HepG2 (cell line): ENCODE data around the gene ADI1. TPM values are rescaled to one million over a fixed set of nuclear protein-coding genes. Genes with fewer than 3 reads are reported as not detected.

ENCODE experiments used
- BHLHE40 ChIP-seq: IDR thresholded peaks from 2 replicates; pipeline ENCODE4 v1.6.1; 2011; ENCODE audit warnings: low read length, improper control_type of control experiment
- FOXA3 ChIP-seq: IDR thresholded peaks from 2 replicates; pipeline ENCODE4 v1.6.1; 2016; ENCODE audit warnings: missing genetic modification reagents, missing compliant biosample characterization
- HNRNPUL1 ChIP-seq: fragments of 200-400 bp; formaldehyde crosslinking; IDR thresholded peaks from 2 replicates; pipeline ENCODE4 v1.6.1; 2017; ENCODE audit warnings: low read depth, mild to moderate bottlenecking, low read length, moderate library complexity
- KDM5A ChIP-seq: fragments of 200-600 bp; sonication (generic); IDR thresholded peaks from 2 replicates; pipeline ENCODE4 v1.7.0; 2018; ENCODE audit warnings: antibody characterized with exemption, mild to moderate bottlenecking, low read length, borderline replicate concordance
- KLF16 ChIP-seq, 2 experiments: sonication (generic) in 1 of 2; formaldehyde crosslinking in 1 of 2; IDR thresholded peaks; 2 replicates each; pipeline versions ENCODE4 v1.6.1 to v1.8.0; 2016 to 2023; ENCODE audit warnings: missing genetic modification reagents in 2 of 2, missing compliant biosample characterization in 1 of 2
- MBNL3 ChIP-seq: fragments of 250-450 bp; sonication (Bioruptor Pico); conservative IDR thresholded peaks from 2 replicates; pipeline ENCODE4 v1.8.0; 2022; ENCODE audit warnings: mild to moderate bottlenecking, inconsistent platforms
- MEIS1 ChIP-seq: sonication (generic); formaldehyde crosslinking; IDR thresholded peaks from 2 replicates; pipeline ENCODE4 v1.9.0; 2021; ENCODE audit warnings: mild to moderate bottlenecking, missing genetic modification reagents, moderate library complexity, borderline replicate concordance
- NBN ChIP-seq: fragments of 450-650 bp; conservative IDR thresholded peaks from 2 replicates; pipeline ENCODE4 v1.6.1; 2017
- NFE2L2 ChIP-seq: fragments of 150-350 bp; IDR thresholded peaks from 2 replicates; pipeline ENCODE4 v1.6.1; 2014; ENCODE audit warnings: low read length
- NFYC ChIP-seq: IDR thresholded peaks from 2 replicates; pipeline ENCODE4 v1.6.1; 2016; ENCODE audit warnings: missing genetic modification reagents, missing compliant biosample characterization
- PRPF4 ChIP-seq: fragments of 200-400 bp; formaldehyde crosslinking; IDR thresholded peaks from 2 replicates; pipeline ENCODE4 v1.6.1; 2016; ENCODE audit warnings: low read length, low read depth; ENCODE audit not compliant: poor library complexity, severe bottlenecking
- RARG ChIP-seq: sonication (generic); formaldehyde crosslinking; IDR thresholded peaks from 2 replicates; pipeline ENCODE4 v1.4.0; 2020; ENCODE audit warnings: low read depth, mild to moderate bottlenecking, missing genetic modification reagents
- RFXANK ChIP-seq: IDR thresholded peaks from 2 replicates; pipeline ENCODE4 v1.6.1; 2016
- SATB2 ChIP-seq: sonication (generic); formaldehyde crosslinking; IDR thresholded peaks from 2 replicates; pipeline ENCODE4 v1.5.0; 2020; ENCODE audit warnings: missing genetic modification reagents
- SRSF9 ChIP-seq: fragments of 200-400 bp; formaldehyde crosslinking; IDR thresholded peaks from 2 replicates; pipeline ENCODE4 v1.6.1; 2018; ENCODE audit warnings: borderline replicate concordance, mild to moderate bottlenecking, low read depth, low read length; ENCODE audit not compliant: insufficient read depth, poor library complexity, severe bottlenecking
- TBP ChIP-seq: sonication (generic); formaldehyde crosslinking; IDR thresholded peaks from 2 replicates; pipeline ENCODE4 v1.5.0; 2020; ENCODE audit warnings: missing genetic modification reagents
- TBX3 ChIP-seq: fragments of 450-650 bp; IDR thresholded peaks from 2 replicates; pipeline ENCODE4 v1.6.1; 2017; ENCODE audit warnings: antibody characterized with exemption, mild to moderate bottlenecking, inconsistent platforms, borderline replicate concordance
- THAP7 ChIP-seq: sonication (generic); formaldehyde crosslinking; IDR thresholded peaks from 2 replicates; pipeline ENCODE4 v1.8.1; 2023; ENCODE audit warnings: mild to moderate bottlenecking, missing genetic modification reagents
- ZBTB44 ChIP-seq: sonication (generic); formaldehyde crosslinking; IDR thresholded peaks from 2 replicates; pipeline ENCODE4 v1.4.0; 2020; ENCODE audit warnings: missing genetic modification reagents
- ZNF547 ChIP-seq: sonication (generic); formaldehyde crosslinking; IDR thresholded peaks from 2 replicates; pipeline ENCODE4 v1.5.1; 2020; ENCODE audit warnings: mild to moderate bottlenecking, missing genetic modification reagents
- ZNF558 ChIP-seq: sonication (generic); formaldehyde crosslinking; IDR thresholded peaks from 2 replicates; pipeline ENCODE4 v1.9.0; 2022; ENCODE audit warnings: mild to moderate bottlenecking, missing genetic modification reagents, borderline replicate concordance
- ZNF615 ChIP-seq: sonication (generic); formaldehyde crosslinking; IDR thresholded peaks from 2 replicates; pipeline ENCODE4 v1.5.0; 2020; ENCODE audit warnings: mild to moderate bottlenecking, missing genetic modification reagents, borderline replicate concordance
- polyA plus RNA-seq, 8 experiments: library from polyadenylated mRNA; depleted of rRNA in 3 of 8; stranded (reverse) in 7 of 8; unstranded in 1 of 8; fragments of >200 nt; fragmentation: Illumina TruSeq in 4 of 8; extraction: Trizol in 4 of 8; gene quantifications; 2 replicates each; pipeline versions ENCODE4 v1.2.1 to v1.2.3, GENCODE V29; 2011 to 2016; ENCODE audit warnings: low read depth in 4 of 8, missing spikeins in 1 of 8, mixed read lengths in 1 of 8; ENCODE audit not compliant: insufficient read depth in 1 of 8
- total RNA-seq, 5 experiments: library from RNA; depleted of rRNA; stranded (reverse); fragments of >200 nt; fragmentation: Illumina TruSeq; extraction: Trizol; gene quantifications; 2 replicates each; pipeline ENCODE4 v1.2.3, GENCODE V29; 2016; ENCODE audit warnings: low read depth in 1 of 5
- TF ChIP-seq, protein P1 (sequence below): sonication (generic); formaldehyde crosslinking; IDR thresholded peaks from 2 replicates; pipeline ENCODE4 v1.4.0; 2020; ENCODE audit warnings: missing genetic modification reagents
- TF ChIP-seq, protein P2 (sequence below): sonication (generic); formaldehyde crosslinking; IDR thresholded peaks from 2 replicates; pipeline ENCODE4 v1.8.1; 2022; ENCODE audit warnings: mild to moderate bottlenecking, missing genetic modification reagents
- TF ChIP-seq, protein P3 (sequence below): sonication (generic); formaldehyde crosslinking; IDR thresholded peaks from 2 replicates; pipeline ENCODE4 v1.4.0; 2020; ENCODE audit warnings: mild to moderate bottlenecking, missing genetic modification reagents

Gene ADI1
- total and polyA plus RNA-seq, 2 of the 13 experiments (the other 11 are each of a cell fraction or from before 2014, with no cell fraction given) = 28.7 to 123 TPM

DNA sequence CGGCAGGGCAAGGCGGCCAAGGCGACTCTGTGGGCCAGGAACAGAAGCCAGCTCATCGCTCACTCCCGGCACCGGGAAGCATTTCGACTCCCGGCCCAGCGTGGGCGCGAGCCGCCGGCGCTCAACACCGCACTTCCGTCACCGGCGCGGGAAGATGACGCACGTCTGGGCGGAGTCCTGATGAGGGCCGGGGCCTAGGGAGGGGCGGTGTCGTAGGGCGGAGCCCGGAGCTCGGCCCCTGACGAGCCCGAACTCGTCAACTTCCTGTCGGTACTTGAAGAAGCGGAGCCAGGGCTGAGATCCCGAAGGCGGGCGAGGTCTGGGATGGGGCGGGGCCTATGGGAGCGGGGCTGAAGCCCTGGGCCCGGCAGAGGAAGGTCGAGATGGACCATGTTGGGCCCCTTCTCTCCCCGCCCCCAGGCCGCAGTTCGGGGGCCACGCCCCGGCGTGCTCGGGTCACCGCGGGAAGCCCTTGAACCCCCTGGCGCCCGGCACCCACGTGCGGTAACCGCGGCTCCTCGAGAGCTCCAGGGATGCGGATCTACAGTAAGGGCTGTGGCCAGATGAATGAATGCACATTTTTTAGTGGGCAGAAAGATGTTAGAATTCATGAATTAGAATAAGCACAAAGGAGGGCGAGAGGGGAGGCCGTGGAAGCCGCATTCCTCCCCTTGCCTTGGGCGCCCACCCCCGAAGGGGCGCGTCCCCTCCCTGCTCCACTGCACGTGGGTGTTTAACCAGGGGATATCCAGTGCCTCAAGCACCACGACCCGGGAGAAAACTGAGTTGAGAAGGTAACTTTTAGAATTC is 39.1 kb upstream of the ADI1 start, which contains the start of gene RNASEH1 (continued):
- 0 out of 2 replicates have a peak, but pooled peaks have one; percentile 39 for TF ChIP-seq ZBTB44
- TF ChIP-seq, protein P1, sequence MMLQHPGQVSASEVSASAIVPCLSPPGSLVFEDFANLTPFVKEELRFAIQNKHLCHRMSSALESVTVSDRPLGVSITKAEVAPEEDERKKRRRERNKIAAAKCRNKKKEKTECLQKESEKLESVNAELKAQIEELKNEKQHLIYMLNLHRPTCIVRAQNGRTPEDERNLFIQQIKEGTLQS (CRISPR knock-in tag) = peak; percentile 62
- TF ChIP-seq TBP = no peak
- peak; percentile 83; the same call in 1 of the 2 replicates for TF ChIP-seq SATB2 (CRISPR knock-in tag)
- peak; percentile 95 for TF ChIP-seq ZNF558 (CRISPR knock-in tag)
- no peak for TF ChIP-seq TBX3
- TF ChIP-seq, protein P2, sequence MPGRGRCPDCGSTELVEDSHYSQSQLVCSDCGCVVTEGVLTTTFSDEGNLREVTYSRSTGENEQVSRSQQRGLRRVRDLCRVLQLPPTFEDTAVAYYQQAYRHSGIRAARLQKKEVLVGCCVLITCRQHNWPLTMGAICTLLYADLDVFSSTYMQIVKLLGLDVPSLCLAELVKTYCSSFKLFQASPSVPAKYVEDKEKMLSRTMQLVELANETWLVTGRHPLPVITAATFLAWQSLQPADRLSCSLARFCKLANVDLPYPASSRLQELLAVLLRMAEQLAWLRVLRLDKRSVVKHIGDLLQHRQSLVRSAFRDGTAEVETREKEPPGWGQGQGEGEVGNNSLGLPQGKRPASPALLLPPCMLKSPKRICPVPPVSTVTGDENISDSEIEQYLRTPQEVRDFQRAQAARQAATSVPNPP = peak; percentile 99
- TF ChIP-seq RFXANK = no peak
- TF ChIP-seq HNRNPUL1 = peak; percentile 71; the same call in 1 of the 2 replicates
- no peak for TF ChIP-seq SRSF9
- TF ChIP-seq ZNF547 (CRISPR knock-in tag) = peak; percentile 94
- peak; percentile 99 for TF ChIP-seq KDM5A
- TF ChIP-seq ZNF615 (CRISPR knock-in tag) = 0 out of 2 replicates have a peak, but pooled peaks have one; percentile 72
- TF ChIP-seq KLF16 (CRISPR knock-in tag; IDR thresholded peaks at IDR 0.05) = peak; percentile 79 to 95; a peak in 2 of 4 replicates
- TF ChIP-seq THAP7 = peak; percentile 95
- TF ChIP-seq RARG (CRISPR knock-in tag) = no peak; the same call in 1 of the 2 replicates
- TF ChIP-seq FOXA3 = peak; percentile 68
- TF ChIP-seq NFE2L2 = no peak
- no peak for TF ChIP-seq NBN
- peak; percentile 96; the same call in 1 of the 2 replicates for TF ChIP-seq MEIS1 (CRISPR knock-in tag)
- TF ChIP-seq, protein P3, sequence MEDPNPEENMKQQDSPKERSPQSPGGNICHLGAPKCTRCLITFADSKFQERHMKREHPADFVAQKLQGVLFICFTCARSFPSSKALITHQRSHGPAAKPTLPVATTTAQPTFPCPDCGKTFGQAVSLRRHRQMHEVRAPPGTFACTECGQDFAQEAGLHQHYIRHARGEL (CRISPR knock-in tag) = peak; percentile 34; the same call in 1 of the 2 replicates
- TF ChIP-seq BHLHE40 = peak; percentile 89
- TF ChIP-seq MBNL3 (CRISPR knock-in tag) = no peak
- TF ChIP-seq NFYC = no peak; the same call in 1 of the 2 replicates
- TF ChIP-seq PRPF4 = no peak
